Kidney glomerular epithelial cell (primary cell): ENCODE measurements around the gene ACTL7A.
"Not testable (repeated sequence)": the region's sequence is repeated elsewhere in the genome, so short reads cannot be mapped to it uniquely, and the experiment has no call there.

ENCODE experiments used
- DNase-seq: peaks from one replicate; lab custom pipeline; 2025; lab: John Stamatoyannopoulos, UW

The ACTL7A gene

DNA sequence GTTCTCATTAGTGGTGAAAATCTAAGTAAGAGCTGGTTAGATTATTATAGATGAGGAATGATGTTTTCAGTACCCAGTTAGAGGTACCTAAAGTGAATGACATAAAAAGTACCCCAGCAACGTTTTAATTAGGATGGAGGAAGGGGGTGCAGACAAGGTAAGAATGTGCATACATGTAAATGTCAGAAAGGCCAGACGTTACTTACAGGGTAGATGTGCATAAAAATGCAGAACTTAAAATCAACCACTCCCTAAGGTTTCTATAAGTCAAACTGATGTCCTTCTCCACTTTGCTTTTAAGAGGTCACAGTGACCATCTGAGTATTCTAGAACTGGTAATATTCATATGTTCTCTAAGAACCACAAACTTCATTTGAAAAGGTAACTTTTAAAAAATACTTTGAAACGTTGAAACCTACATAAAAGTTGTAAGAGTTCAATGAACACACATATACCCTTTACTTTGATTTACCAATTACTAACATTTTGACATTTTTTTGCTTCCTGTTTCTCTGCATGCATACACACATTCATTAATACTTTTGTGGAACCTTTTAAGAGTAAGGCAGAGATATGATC is 18.8 kb downstream of the ACTL7A start:
- DNase-seq = no peak

- DNase-seq = no peak
These were observed 20.2 kb downstream of the ACTL7A start for GRCh38 chr9:108882052-108882888.

GRCh38 chr9:108883085-108883484 is 21.0 kb downstream of the ACTL7A start:
- DNase-seq = no peak

- no peak for DNase-seq
These were observed 22.6 kb downstream of the ACTL7A start for GRCh38 chr9:108884701-108885100.

DNA sequence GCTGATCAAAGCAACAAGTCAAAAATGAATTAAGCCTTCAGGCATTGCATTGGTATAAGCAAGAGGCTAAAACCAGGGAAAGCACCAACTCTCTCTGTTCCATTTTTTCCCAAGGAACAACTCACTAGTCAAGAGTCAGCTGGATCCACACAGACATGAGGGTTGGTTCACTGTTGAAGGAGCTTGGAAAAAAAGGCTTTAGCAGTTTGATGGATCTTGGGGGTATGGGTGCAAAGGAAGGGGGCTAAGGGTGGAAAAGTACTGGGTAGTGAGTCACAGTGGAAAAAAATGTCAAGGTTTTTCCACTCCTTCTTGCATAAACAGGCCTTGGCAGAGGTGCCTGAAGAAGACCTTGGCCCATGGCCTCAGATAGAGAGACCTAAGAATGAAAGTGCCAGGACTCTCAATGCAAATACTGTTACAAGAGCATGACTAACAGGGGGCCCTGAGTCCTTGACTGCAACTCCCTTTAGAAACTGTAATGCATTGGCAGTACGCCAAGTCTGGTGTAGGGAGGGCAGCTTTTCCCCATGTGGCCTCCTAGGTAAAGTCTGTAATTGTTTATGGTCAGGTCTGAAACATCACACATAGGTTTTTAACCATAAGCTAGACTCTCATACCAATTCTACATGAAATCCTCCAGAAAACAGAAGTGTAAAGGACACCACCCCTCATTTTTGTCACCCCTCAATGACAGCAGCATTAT is 23.7 kb downstream of the ACTL7A start:
- peak; percentile 50 for DNase-seq

DNA sequence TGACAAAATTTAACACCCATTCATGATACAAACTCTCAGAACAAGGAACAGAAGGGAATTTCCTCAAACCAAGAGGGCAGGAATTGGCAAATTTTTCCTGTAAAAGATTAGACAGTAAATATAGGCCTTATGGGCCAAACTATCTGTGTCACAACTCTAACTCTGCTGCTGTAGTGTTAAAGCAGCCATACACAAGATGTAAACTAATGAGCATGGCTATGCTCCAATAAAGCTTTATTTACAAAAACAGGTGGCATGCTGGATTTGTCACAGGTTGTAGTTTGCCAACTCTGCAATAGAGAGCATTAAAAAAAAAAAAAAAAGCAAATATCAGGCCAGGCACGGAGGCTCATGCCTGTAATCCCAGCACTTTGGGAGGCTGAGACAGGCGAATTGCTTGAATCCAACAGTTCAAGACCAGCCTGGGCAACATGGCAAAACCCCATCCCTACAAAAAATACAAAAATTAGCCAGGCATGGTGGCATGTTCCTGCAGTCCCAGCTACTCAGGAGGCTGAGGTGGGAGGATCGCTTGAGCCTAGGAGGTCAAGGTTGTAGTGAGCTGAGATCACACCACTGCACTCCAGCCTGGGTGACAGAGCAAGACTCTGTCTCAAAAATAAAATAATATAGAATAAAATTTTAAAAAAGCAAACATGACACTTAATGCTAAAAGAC is 24.7 kb downstream of the ACTL7A start:
- not testable (repeated sequence) for DNase-seq

- DNase-seq = no peak
These were observed 27.6 kb downstream of the ACTL7A start for GRCh38 chr9:108889649-108890067.

- no peak for DNase-seq
These were observed 32.3 kb downstream of the ACTL7A start for GRCh38 chr9:108894225-108894997.

DNA sequence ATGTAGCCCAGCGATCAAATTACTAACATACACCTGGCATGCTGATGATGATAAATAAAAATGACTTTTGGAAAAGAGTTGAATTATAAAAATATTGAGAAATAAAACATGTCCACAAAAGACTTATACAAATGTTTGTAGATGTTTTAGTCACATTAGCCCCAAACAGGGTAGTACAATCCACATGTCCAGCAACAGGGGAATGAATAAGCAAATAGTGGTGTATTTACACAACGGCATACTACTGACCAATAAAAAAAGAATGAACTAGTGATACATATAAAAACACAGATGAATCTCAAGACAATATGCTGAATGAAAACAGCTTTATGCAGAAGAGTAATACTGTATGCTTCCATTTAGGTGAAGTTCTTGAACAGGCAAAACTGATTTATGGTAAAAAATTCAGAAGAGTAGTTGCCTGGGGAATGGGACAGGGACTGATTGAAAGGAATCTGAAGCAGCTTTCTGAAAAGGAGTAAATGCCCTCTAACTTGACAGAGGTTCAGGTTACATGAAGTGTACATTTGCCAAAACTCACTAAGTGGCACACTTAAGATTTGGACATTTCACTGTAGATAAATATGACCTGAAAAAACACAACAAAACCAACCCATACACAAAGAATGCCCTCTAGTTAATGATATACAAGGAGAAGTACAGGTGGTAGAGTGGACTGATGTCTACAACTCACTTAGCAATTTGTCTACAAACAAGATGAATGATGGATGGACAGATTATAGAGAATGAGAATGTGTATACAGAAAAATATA is 35.4 kb downstream of the ACTL7A start:
- no peak for DNase-seq

GRCh38 chr9:108899023-108899695 is 37.1 kb downstream of the ACTL7A start:
- DNase-seq = not testable (repeated sequence)

GRCh38 chr9:108900176-108900575 is 38.1 kb downstream of the ACTL7A start:
- DNase-seq = no peak

DNA sequence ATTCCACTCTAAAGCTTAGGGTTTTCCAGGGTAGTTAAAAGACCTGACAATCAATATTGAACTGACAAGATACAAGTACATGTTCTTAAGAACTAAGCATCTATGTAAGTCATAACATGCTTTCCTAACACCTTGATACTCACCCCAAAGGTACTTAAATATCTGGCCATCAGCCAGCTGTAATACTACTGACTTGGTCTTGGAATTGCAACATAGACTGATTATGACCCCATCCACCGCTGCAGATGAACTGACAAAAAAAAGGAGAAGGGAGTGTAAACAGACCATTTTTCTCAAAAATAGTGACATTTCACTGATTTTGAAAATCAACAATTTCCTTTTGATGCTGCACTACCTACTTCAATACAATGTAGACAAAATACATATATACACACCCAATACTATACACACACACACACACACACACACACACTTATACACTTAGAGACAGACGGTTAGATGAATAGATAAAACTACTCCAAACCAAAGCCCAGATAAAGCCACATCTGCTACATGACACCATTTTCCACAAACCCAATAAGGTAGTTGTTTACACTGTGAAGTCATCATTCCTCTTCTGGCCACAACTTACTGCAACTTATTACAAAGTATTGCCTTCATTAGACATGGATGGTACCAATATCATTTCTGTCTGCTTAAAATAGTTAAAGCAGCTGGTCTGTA is 41.5 kb downstream of the ACTL7A start:
- no peak for DNase-seq

DNA sequence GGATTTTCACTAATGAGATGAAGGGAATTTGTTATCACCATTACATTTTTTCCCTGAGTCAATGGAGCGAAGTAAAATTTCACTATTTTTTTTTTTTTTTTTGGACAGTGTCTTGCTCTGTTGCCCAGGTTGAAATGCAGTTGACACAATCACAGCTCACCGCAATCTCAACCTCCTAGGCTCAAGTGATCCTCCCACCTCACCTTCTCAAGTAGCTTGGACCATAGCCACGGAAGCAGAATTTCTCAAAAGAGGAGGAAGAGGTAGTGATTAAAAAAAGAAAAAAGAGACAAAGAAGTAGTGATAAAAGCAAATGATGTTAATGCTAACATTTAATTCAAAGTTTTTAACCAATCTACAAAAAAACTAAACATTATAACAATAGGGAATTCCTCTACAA is 42.1 kb downstream of the ACTL7A start:
- DNase-seq = no peak

DNA sequence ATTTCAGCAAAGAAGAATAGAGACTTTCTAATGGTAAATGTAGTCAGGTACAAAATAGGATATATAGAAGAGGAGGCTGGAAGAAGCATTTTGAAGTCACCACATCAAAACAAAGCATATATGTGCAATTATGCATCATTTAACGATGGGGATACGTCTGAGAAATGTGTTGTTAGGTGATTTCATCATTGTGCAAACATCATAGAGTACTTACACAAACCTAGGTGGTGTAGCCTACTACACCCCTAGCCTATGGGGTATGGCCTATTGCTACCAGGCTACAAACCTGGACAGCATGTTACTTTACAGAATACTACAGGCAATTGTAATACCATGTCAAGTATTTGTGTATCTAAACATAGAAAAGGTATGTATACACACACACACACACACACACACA is 43.4 kb downstream of the ACTL7A start:
- DNase-seq = no peak

DNA sequence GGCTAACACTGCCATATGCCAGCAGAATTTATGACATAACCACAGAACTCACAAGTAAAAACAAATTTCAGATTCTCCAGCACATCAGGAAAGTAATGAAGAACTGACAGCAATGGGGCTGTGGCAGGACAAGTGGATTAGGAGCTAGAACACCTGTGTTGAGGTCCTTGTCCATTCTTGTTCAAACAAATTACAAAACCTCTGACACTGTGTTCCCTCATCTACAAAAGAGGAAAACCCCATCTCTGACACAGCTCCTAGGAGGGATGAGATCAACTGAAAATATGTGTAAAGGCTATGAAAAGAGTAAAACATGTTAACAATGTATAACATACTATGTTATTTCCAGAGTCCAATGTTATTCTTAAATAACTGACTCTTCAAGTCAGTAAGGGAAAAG is 48.3 kb downstream of the ACTL7A start:
- no peak for DNase-seq

- no peak for DNase-seq
These were observed 48.8 kb downstream of the ACTL7A start for GRCh38 chr9:108910914-108911313.

- no peak for DNase-seq
These were observed 49.8 kb downstream of the ACTL7A start for GRCh38 chr9:108911820-108912219.
